Subcutaneous abdominal adipose tissue (tissue), 5 donors: ENCODE measurements around the gene EVC2.
A peak's percentile ranks its signal among the peaks of the same experiment; 100 is the strongest.

Experiments used
- H3K27ac ChIP-seq: one replicate; pipeline ENCODE4 v1.7.0; 2013; ENCODE audit warnings: low read depth, mild to moderate bottlenecking, inconsistent platforms, low read length, moderate library complexity
- H3K27me3 ChIP-seq, 5 donors: one replicate each; pipeline ENCODE4 v1.7.0; 2013; ENCODE audit warnings: low read length in 5 of 5, inconsistent platforms in 1 of 5; ENCODE audit not compliant: control insufficient read depth in 5 of 5, insufficient read depth in 4 of 5
- H3K36me3 ChIP-seq, 5 donors: one replicate each; pipeline ENCODE4 v1.7.0; 2013; ENCODE audit warnings: low read length in 5 of 5; ENCODE audit not compliant: control insufficient read depth in 5 of 5, insufficient read depth in 5 of 5
- H3K4me1 ChIP-seq, 5 donors: one replicate each; pipeline ENCODE4 v1.7.0; 2013; ENCODE audit warnings: low read length in 5 of 5, mild to moderate bottlenecking in 3 of 5, moderate library complexity in 1 of 5; ENCODE audit not compliant: control insufficient read depth in 5 of 5, insufficient read depth in 5 of 5
- H3K4me3 ChIP-seq, 5 donors: one replicate each; pipeline ENCODE4 v1.7.0; 2013; ENCODE audit warnings: low read length in 5 of 5, low read depth in 1 of 5
- H3K9ac ChIP-seq, 5 donors: one replicate each; pipeline ENCODE4 v1.7.0; 2013; ENCODE audit warnings: low read length in 5 of 5, mild to moderate bottlenecking in 4 of 5, moderate library complexity in 3 of 5
- H3K9me3 ChIP-seq, 5 donors: one replicate each; pipeline ENCODE4 v1.7.0; 2013; ENCODE audit warnings: low read length in 5 of 5; ENCODE audit not compliant: control insufficient read depth in 5 of 5
- donor health status: healthy.
- donor health status: healthy.
- donor health status: healthy.
- donor health status: healthy.
- donor health status: healthy.

Gene EVC2

GRCh38 chr4:5707778-5708448, 446 bp downstream of the EVC2 start:
- peaks cover 0 to 15% (median 5%) of the 10 kb centered on the region in 5 donors for H3K27me3 ChIP-seq
- peak overlapping the region; percentile 46 for H3K27ac ChIP-seq
- H3K4me1 ChIP-seq: peaks cover 4 to 51% (median 39%) of the 10 kb centered on the region in 5 donors
- no peaks in the 10 kb centered on the region for H3K9me3 ChIP-seq
- peaks cover 0 to 6% (median 0%) of the 10 kb centered on the region in 5 donors for H3K36me3 ChIP-seq
- H3K4me3 ChIP-seq: peak overlapping the region; percentile 65 to 81 (median 72)
- H3K9ac ChIP-seq: peak overlapping the region; percentile 35 to 82 (median 76)

GRCh38 chr4:5707366-5707765, 993 bp downstream of the EVC2 start:
- Histone ChIP-seq H3K4me3 (peak overlapping the region; percentile 65 to 81 (median 72)), H3K9ac (peak overlapping the region in 4 of 5 donors; percentile 35 to 82 (median 76)), H3K4me1 (peaks cover 4 to 49% (median 37%) of the 10 kb centered on the region in 5 donors), H3K36me3 (peaks cover 0 to 7% (median 0%) of the 10 kb centered on the region in 5 donors), H3K9me3 (no peaks in the 10 kb centered on the region), H3K27ac (peak overlapping the region; percentile 46), H3K27me3 (peaks cover 0 to 15% (median 5%) of the 10 kb centered on the region in 5 donors)

- Histone ChIP-seq H3K36me3 (peaks cover 0 to 9% (median 0%) of the 10 kb centered on the region in 5 donors), H3K4me1 (peaks cover 0 to 42% (median 32%) of the 10 kb centered on the region in 5 donors), H3K27me3 (peaks cover 0 to 14% (median 5%) of the 10 kb centered on the region in 5 donors), H3K9me3 (no peaks in the 10 kb centered on the region), H3K27ac (no peak overlapping the region), H3K9ac (peak overlapping the region in 1 of 5 donors; percentile 76), H3K4me3 (peak overlapping the region in 2 of 5 donors; percentile 65 to 81)
Observed at GRCh38 chr4:5706486-5707290, 1.7 kb downstream of the EVC2 start.

- Histone ChIP-seq H3K4me3 (no peak overlapping the region), H3K4me1 (peaks cover 2 to 36% (median 29%) of the 10 kb centered on the region in 5 donors), H3K27ac (no peak overlapping the region), H3K27me3 (peaks cover 0 to 14% (median 5%) of the 10 kb centered on the region in 5 donors), H3K36me3 (peaks cover 0 to 9% (median 0%) of the 10 kb centered on the region in 5 donors), H3K9me3 (no peaks in the 10 kb centered on the region), H3K9ac (no peak overlapping the region)
Observed at GRCh38 chr4:5705647-5706320, 2.6 kb downstream of the EVC2 start.

GRCh38 chr4:5704276-5704675, 4.1 kb downstream of the EVC2 start:
- Histone ChIP-seq H3K27me3 (peaks cover 0 to 14% (median 5%) of the 10 kb centered on the region in 5 donors), H3K4me3 (no peak overlapping the region), H3K36me3 (peaks cover 0 to 9% (median 0%) of the 10 kb centered on the region in 5 donors), H3K9me3 (no peaks in the 10 kb centered on the region), H3K4me1 (peaks cover 4 to 32% (median 24%) of the 10 kb centered on the region in 5 donors), H3K9ac (no peak overlapping the region), H3K27ac (no peak overlapping the region)

GRCh38 chr4:5703831-5704230, 4.5 kb downstream of the EVC2 start:
- Histone ChIP-seq H3K4me1 (peaks cover 4 to 27% (median 21%) of the 10 kb centered on the region in 5 donors), H3K27me3 (peaks cover 0 to 14% (median 5%) of the 10 kb centered on the region in 5 donors), H3K9ac (no peak overlapping the region), H3K27ac (no peak overlapping the region), H3K4me3 (no peak overlapping the region), H3K9me3 (no peaks in the 10 kb centered on the region), H3K36me3 (peaks cover 0 to 9% (median 0%) of the 10 kb centered on the region in 5 donors)

- no peak overlapping the region for H3K4me3 ChIP-seq
- H3K36me3 ChIP-seq: peaks cover 0 to 13% (median 5%) of the 10 kb centered on the region in 5 donors
- peaks cover 0 to 9% (median 5%) of the 10 kb centered on the region in 5 donors for H3K4me1 ChIP-seq
- no peaks in the 10 kb centered on the region for H3K9me3 ChIP-seq
- no peak overlapping the region for H3K9ac ChIP-seq
- H3K27me3 ChIP-seq: peaks cover 0 to 5% (median 2%) of the 10 kb centered on the region in 5 donors
- H3K27ac ChIP-seq: no peak overlapping the region
Observed at GRCh38 chr4:5701971-5702370, 6.4 kb downstream of the EVC2 start.

GRCh38 chr4:5700459-5700858, 7.9 kb downstream of the EVC2 start:
- peaks cover 0 to 19% (median 16%) of the 10 kb centered on the region in 5 donors for H3K36me3 ChIP-seq

GRCh38 chr4:5696341-5696740, 12.0 kb downstream of the EVC2 start:
- no peaks in the 10 kb centered on the region for H3K27me3 ChIP-seq
- H3K4me1 ChIP-seq: peaks cover 0 to 4% (median 0%) of the 10 kb centered on the region in 5 donors
- peaks cover 8 to 32% (median 24%) of the 10 kb centered on the region in 5 donors for H3K36me3 ChIP-seq
- H3K9me3 ChIP-seq: no peaks in the 10 kb centered on the region
- no peak overlapping the region for H3K4me3 ChIP-seq
- no peak overlapping the region for H3K27ac ChIP-seq
- no peak overlapping the region for H3K9ac ChIP-seq

More at GRCh38 chr4:5700459-5700858, 7.9 kb downstream of the EVC2 start:
- Histone ChIP-seq H3K27ac (no peak overlapping the region), H3K4me1 (peaks cover 0 to 4% (median 0%) of the 10 kb centered on the region in 5 donors), H3K4me3 (no peak overlapping the region), H3K9me3 (no peaks in the 10 kb centered on the region), H3K9ac (no peak overlapping the region), H3K27me3 (no peaks in the 10 kb centered on the region)
